Measurements from ENCODE around the gene STAG2. TPM values are rescaled to one million over a fixed set of nuclear protein-coding genes. Genes with fewer than 3 reads are reported as not detected.

The STAG2 gene
- 75.4 and 77.4 TPM in 2 replicates for total RNA-seq
- long read RNA-seq, full-length matches to known transcripts = 8 of 66 reads
- long read RNA-seq, partial matches to known transcripts = 33 of 66 reads
- long read RNA-seq, other reads (novel, unspliced or antisense) = 25 of 66 reads

GRCh38 chrX:123961268-123962005 lies at the start of gene STAG2:
STAG2 (plus strand) TSS chrX:123961706; CDS start chrX:124022628, 60,922 bp downstream.
- Mint-ChIP-seq H3K27me3 (no peaks in the 10 kb centered on the region), H3K4me1 (ENCODE audit: low read depth) (peaks cover 16% of the 10 kb centered on the region), H3K9me3 (ENCODE audit: low read depth) (peaks cover 8% of the 10 kb centered on the region), H3K36me3 (ENCODE audit: insufficient read depth) (peaks cover 4% of the 10 kb centered on the region), H3K27ac (peak within 1 kb of the TSS; percentile 98), H3K4me3 (ENCODE audit: low read depth) (peak within 1 kb of the TSS; percentile 87)
- peak; percentile 54 for DNase-seq (ENCODE audit: low spot score, unreplicated experiment)
- TF ChIP-seq CTCF (IDR thresholded peaks at IDR 0.05; ENCODE audit: unreplicated experiment) = no peak

- no peaks in the 10 kb centered on the region for H3K36me3 Mint-ChIP-seq (ENCODE audit: insufficient read depth)
- H3K9me3 Mint-ChIP-seq (ENCODE audit: low read depth) = peaks cover 4% of the 10 kb centered on the region
- no peaks in the 10 kb centered on the region for H3K27me3 Mint-ChIP-seq
- H3K4me3 Mint-ChIP-seq (ENCODE audit: low read depth) = no peak overlapping the region
- H3K4me1 Mint-ChIP-seq (ENCODE audit: low read depth) = peaks cover 4% of the 10 kb centered on the region
- no peak for DNase-seq (ENCODE audit: low spot score, unreplicated experiment)
- no peak for TF ChIP-seq CTCF (IDR thresholded peaks at IDR 0.05; ENCODE audit: unreplicated experiment)
- H3K27ac Mint-ChIP-seq = no peak overlapping the region
These were observed 44.4 kb upstream of the STAG2 start for GRCh38 chrX:123917069-123917468.

GRCh38 chrX:123918106-123918721 lies 43.3 kb upstream of the STAG2 start:
- no peaks in the 10 kb centered on the region for H3K27me3 Mint-ChIP-seq
- peaks cover 4% of the 10 kb centered on the region for H3K4me1 Mint-ChIP-seq (ENCODE audit: low read depth)
- no peaks in the 10 kb centered on the region for H3K36me3 Mint-ChIP-seq (ENCODE audit: insufficient read depth)
- H3K4me3 Mint-ChIP-seq (ENCODE audit: low read depth) = no peak overlapping the region
- no peak for DNase-seq (ENCODE audit: low spot score, unreplicated experiment)
- no peak for TF ChIP-seq CTCF (IDR thresholded peaks at IDR 0.05; ENCODE audit: unreplicated experiment)
- peak overlapping the region; percentile 35 for H3K27ac Mint-ChIP-seq
- H3K9me3 Mint-ChIP-seq (ENCODE audit: low read depth) = peaks cover 8% of the 10 kb centered on the region

GRCh38 chrX:123920105-123920785 lies 41.3 kb upstream of the STAG2 start:
- peaks cover 4% of the 10 kb centered on the region for H3K4me1 Mint-ChIP-seq (ENCODE audit: low read depth)
- H3K27ac Mint-ChIP-seq = peak overlapping the region; percentile 20
- DNase-seq (ENCODE audit: low spot score, unreplicated experiment) = no peak
- H3K9me3 Mint-ChIP-seq (ENCODE audit: low read depth) = peaks cover 13% of the 10 kb centered on the region
- H3K4me3 Mint-ChIP-seq (ENCODE audit: low read depth) = no peak overlapping the region
- no peaks in the 10 kb centered on the region for H3K27me3 Mint-ChIP-seq
- no peak for TF ChIP-seq CTCF (IDR thresholded peaks at IDR 0.05; ENCODE audit: unreplicated experiment)
- no peaks in the 10 kb centered on the region for H3K36me3 Mint-ChIP-seq (ENCODE audit: insufficient read depth)

GRCh38 chrX:123923211-123923610 lies 38.3 kb upstream of the STAG2 start:
- no peak for DNase-seq (ENCODE audit: low spot score, unreplicated experiment)
- H3K27ac Mint-ChIP-seq = no peak overlapping the region
- H3K27me3 Mint-ChIP-seq = no peaks in the 10 kb centered on the region
- H3K9me3 Mint-ChIP-seq (ENCODE audit: low read depth) = peaks cover 17% of the 10 kb centered on the region
- no peak for TF ChIP-seq CTCF (IDR thresholded peaks at IDR 0.05; ENCODE audit: unreplicated experiment)
- H3K36me3 Mint-ChIP-seq (ENCODE audit: insufficient read depth) = no peaks in the 10 kb centered on the region
- peaks cover under 1% of the 10 kb centered on the region for H3K4me1 Mint-ChIP-seq (ENCODE audit: low read depth)
- H3K4me3 Mint-ChIP-seq (ENCODE audit: low read depth) = no peak overlapping the region

Measured in progenitor cell of endocrine pancreas (in vitro differentiated cells).